BLaER1 treated with 17β-estradiol and CSF1 and Interleukin-3, amounts not matched to agents 10 nM and 100 nM (cell line): ENCODE data around the gene CD53.

ENCODE experiments used
- H3K27ac ChIP-seq, 11 experiments: shearing (Covaris generic); formaldehyde crosslinking; 2 replicates each; pipeline ENCODE4 v1.8.1; 2022
- H3K27me3 ChIP-seq, 11 experiments: shearing (Covaris generic); formaldehyde crosslinking; 2 replicates each; pipeline ENCODE4 v1.8.1; 2022
- H3K36me3 ChIP-seq, 11 experiments: shearing (Covaris generic); formaldehyde crosslinking; 2 replicates each; pipeline ENCODE4 v1.8.1; 2022
- H3K4me1 ChIP-seq, 10 experiments: shearing (Covaris generic); formaldehyde crosslinking; 2 replicates each; pipeline ENCODE4 v1.8.1; 2022
- H3K4me2 ChIP-seq, 11 experiments: shearing (Covaris generic); formaldehyde crosslinking; 2 replicates each; pipeline ENCODE4 v1.8.1; 2022
- H3K4me3 ChIP-seq, 10 experiments: shearing (Covaris generic); formaldehyde crosslinking; 2 replicates each; pipeline ENCODE4 v1.8.1; 2022
- H3K9ac ChIP-seq, 11 experiments: shearing (Covaris generic); formaldehyde crosslinking; 2 replicates each; pipeline ENCODE4 v1.8.1; 2022
- H3K9me3 ChIP-seq, 11 experiments: shearing (Covaris generic); formaldehyde crosslinking; replicated peaks in 1 of 11; 2 replicates each; pipeline ENCODE4 v1.8.1; 2022
- H4K20me1 ChIP-seq, 11 experiments: shearing (Covaris generic); formaldehyde crosslinking; 2 replicates each; pipeline ENCODE4 v1.8.1; 2022
- Cebpa-rat ChIP-seq, 11 experiments: shearing (Covaris generic); IDR thresholded peaks; 2 replicates each; pipeline ENCODE4 v1.8.1; 2022

The CD53 gene

DNA sequence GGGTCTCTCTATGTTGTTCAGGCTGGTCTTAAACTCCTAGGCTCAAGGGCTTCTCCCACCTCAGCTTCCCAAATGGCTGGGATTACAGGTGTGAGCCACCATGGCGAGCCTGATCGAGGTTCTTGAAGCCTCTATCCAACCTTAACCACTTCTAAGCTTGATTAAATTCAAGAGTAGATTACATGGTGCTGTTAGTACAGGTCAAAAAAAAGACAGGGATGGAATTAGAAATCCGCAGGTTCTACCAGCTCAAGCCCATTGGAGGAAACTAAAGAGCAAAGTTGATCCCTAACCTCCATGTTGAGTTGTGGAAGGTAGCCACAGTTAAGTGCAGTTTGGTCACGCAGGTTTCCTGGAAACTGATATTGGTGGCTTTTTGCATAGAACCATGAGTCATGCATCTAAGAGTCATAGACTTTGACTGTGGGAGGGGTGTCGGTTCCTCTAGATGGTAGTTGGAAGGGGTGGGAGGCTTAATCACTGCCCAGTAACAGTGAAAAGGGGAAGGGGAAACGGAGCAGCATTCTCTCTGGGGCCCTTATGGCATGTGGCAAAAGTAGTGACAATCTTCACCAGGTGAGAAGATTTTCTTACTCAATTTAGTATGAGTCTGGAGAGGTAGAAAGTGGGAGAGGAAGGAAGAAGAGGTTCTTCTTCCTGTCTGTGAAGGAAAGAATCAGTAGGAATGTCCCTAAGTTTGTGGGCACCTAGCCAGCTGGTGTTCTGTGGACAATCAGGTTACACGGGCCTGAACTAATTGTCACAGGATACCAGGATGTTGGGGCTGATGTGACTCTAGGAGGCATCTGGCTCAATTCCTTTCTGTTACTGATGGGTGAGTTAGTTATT lies 7.0 kb downstream of the CD53 start:
- no peak for TF ChIP-seq Cebpa-rat (IDR thresholded peaks at IDR 0.05)
- Histone ChIP-seq H3K4me2 (peak overlapping the region; percentile 37 to 99 (median 85)), H3K4me3 (peak overlapping the region in 6 of 10 experiments; percentile 3 to 53 (median 28); a peak in 7 of 20 replicates), H3K36me3 (peaks cover 22 to 99% (median 68%) of the 10 kb centered on the region in 11 experiments; a peak in 21 of 22 replicates), H4K20me1 (peaks cover 68 to 100% (median 98%) of the 10 kb centered on the region in 11 experiments), H3K9ac (peak overlapping the region in 5 of 11 experiments; percentile 4 to 60 (median 46); a peak in 6 of 22 replicates), H3K27me3 (no peaks in the 10 kb centered on the region), H3K27ac (peak overlapping the region in 9 of 11 experiments; percentile 12 to 78 (median 44); a peak in 13 of 22 replicates), H3K9me3 (peaks cover 0 to 61% (median 37%) of the 10 kb centered on the region in 11 experiments; a peak in 17 of 22 replicates), H3K4me1 (peaks cover 41 to 91% (median 55%) of the 10 kb centered on the region in 10 experiments)

- Histone ChIP-seq H3K4me1 (peaks cover 36 to 87% (median 49%) of the 10 kb centered on the region in 10 experiments), H3K4me3 (peak overlapping the region in 3 of 10 experiments; percentile 3 to 4 (median 3); a peak in 2 of 20 replicates), H3K9ac (peak overlapping the region in 3 of 11 experiments; percentile 16 to 51 (median 36); a peak in 3 of 22 replicates), H3K36me3 (peaks cover 22 to 99% (median 71%) of the 10 kb centered on the region in 11 experiments; a peak in 21 of 22 replicates), H3K4me2 (peak overlapping the region; percentile 3 to 99 (median 85); a peak in 18 of 22 replicates), H3K27ac (peak overlapping the region in 9 of 11 experiments; percentile 12 to 78 (median 40); a peak in 13 of 22 replicates), H3K27me3 (no peaks in the 10 kb centered on the region), H3K9me3 (peaks cover 0 to 70% (median 46%) of the 10 kb centered on the region in 11 experiments; a peak in 17 of 22 replicates), H4K20me1 (peaks cover 68 to 100% (median 100%) of the 10 kb centered on the region in 11 experiments)
- no peak for TF ChIP-seq Cebpa-rat (IDR thresholded peaks at IDR 0.05)
Measured at GRCh38 chr1:110880708-110881374, 7.9 kb downstream of the CD53 start.

DNA sequence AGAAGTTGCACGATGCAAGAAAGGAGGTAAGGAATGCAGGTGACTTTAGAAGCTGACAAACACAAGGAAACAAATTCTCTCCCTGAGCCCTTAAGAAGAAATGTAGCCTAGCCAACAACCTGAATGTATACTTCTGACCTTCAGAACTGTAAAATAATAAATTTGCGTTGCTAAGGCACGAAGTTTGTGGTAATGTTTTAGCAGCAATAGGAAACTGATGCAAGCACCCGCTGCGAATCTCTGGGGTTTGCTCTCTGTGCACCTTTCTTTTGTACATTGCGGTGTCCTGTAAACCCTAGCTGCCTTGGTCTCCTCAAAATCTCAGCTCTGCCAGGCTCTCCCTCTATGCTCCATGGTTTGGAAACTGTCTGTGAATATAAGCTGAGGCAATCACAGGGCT lies 15.1 kb downstream of the CD53 start:
- Histone ChIP-seq H4K20me1 (peaks cover 83 to 100% (median 100%) of the 10 kb centered on the region in 11 experiments), H3K4me2 (peak overlapping the region in 3 of 11 experiments; percentile 9 to 17 (median 14); a peak in 2 of 22 replicates)

DNA sequence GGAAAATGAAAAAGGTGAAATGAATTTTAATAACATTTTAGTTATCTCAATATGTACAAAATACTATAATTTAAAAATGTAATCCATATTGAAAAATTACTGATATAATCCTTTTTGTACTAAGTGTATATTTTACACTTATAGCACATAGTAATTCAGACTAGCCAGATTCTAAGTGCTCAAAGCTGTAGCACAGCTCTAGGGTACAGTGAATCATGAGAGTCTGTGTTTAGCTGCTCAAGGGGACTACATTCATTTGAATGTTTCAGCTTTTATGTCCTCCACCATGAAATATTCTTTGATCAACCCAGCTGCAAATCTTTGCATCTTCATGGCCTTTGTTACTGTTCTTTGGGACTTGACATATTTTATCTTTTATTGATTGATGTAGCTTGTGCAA lies 15.7 kb downstream of the CD53 start:
- Histone ChIP-seq H3K36me3 (peaks cover 46 to 100% (median 88%) of the 10 kb centered on the region in 11 experiments), H3K9ac (no peak overlapping the region), H3K4me1 (peaks cover 0 to 63% (median 21%) of the 10 kb centered on the region in 10 experiments; a peak in 17 of 20 replicates), H3K27ac (no peak overlapping the region), H3K4me3 (no peak overlapping the region), H3K9me3 (peaks cover 0 to 44% (median 22%) of the 10 kb centered on the region in 11 experiments; a peak in 17 of 22 replicates), H3K27me3 (no peaks in the 10 kb centered on the region), H4K20me1 (peaks cover 89 to 100% (median 100%) of the 10 kb centered on the region in 11 experiments), H3K4me2 (peak overlapping the region in 2 of 11 experiments; percentile 5 to 79; a peak in 1 of 22 replicates)
- no peak for TF ChIP-seq Cebpa-rat (IDR thresholded peaks at IDR 0.05)

More for the DNA sequence above, 15.1 kb downstream of the CD53 start:
- H3K4me3 ChIP-seq: no peak overlapping the region
- peaks cover 40 to 100% (median 86%) of the 10 kb centered on the region in 11 experiments for H3K36me3 ChIP-seq
- no peaks in the 10 kb centered on the region for H3K27me3 ChIP-seq
- peaks cover 0 to 47% (median 22%) of the 10 kb centered on the region in 11 experiments; a peak in 17 of 22 replicates for H3K9me3 ChIP-seq
- peaks cover 0 to 63% (median 18%) of the 10 kb centered on the region in 10 experiments; a peak in 13 of 20 replicates for H3K4me1 ChIP-seq
- no peak overlapping the region for H3K27ac ChIP-seq
- H3K9ac ChIP-seq: no peak overlapping the region
- TF ChIP-seq Cebpa-rat (IDR thresholded peaks at IDR 0.05): no peak

DNA sequence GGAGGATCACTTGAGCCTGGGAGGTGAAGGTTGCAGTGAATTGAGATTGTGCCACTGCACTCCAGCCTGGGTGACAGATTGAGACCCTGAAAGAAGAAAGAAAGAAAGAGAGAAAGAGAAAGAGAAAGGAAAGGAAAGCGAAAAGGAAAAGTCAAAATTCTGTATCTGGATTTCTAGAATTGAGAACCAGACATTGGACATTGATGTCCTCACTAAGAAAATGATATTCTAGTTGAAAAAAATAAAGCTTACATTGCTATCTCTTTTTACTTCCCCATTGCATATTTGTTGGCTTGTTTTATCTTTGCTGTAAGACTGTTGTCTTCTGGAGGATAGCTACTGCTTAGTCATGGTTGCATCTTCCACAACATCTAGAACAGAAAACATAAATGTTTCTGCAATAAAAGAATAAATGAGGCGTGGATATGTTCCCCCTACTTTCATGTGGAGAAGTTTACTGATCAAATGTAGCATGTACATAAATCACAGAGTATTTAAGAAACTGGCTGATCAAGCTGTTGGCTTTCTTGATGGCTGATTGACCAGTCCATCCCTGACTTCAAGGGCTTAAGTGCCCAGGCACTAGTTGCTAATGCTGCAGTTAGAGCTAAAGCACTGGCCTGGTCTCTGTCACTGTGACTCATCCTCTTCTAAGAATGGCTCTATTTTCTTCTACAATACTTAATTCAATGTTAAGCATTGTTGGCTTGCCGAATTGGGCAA lies 17.7 kb downstream of the CD53 start:
- Histone ChIP-seq H3K4me3 (no peak overlapping the region), H3K36me3 (peaks cover 66 to 100% (median 93%) of the 10 kb centered on the region in 11 experiments), H3K4me2 (peak overlapping the region in 7 of 11 experiments; percentile 1 to 80 (median 69); a peak in 11 of 22 replicates), H3K4me1 (peaks cover 17 to 65% (median 40%) of the 10 kb centered on the region in 10 experiments; a peak in 19 of 20 replicates), H3K27ac (peak overlapping the region in 3 of 11 experiments; percentile 41 to 45 (median 44); a peak in 5 of 22 replicates), H3K9me3 (peaks cover 0 to 26% (median 9%) of the 10 kb centered on the region in 11 experiments; a peak in 15 of 22 replicates), H3K27me3 (no peaks in the 10 kb centered on the region), H3K9ac (peak overlapping the region in 1 of 11 experiments; percentile 15; a peak in 1 of 22 replicates), H4K20me1 (peaks cover 99 to 100% (median 100%) of the 10 kb centered on the region in 11 experiments)
- no peak for TF ChIP-seq Cebpa-rat (IDR thresholded peaks at IDR 0.05)

GRCh38 chr1:110893908-110894490 lies 21.1 kb downstream of the CD53 start:
- no peaks in the 10 kb centered on the region; a peak in 2 of 22 replicates for H3K9me3 ChIP-seq
- peak overlapping the region in 7 of 11 experiments; percentile 4 to 46 (median 6); a peak in 8 of 22 replicates for H3K4me2 ChIP-seq
- peaks cover 22 to 48% (median 39%) of the 10 kb centered on the region in 10 experiments; a peak in 19 of 20 replicates for H3K4me1 ChIP-seq
- no peak overlapping the region for H3K4me3 ChIP-seq
- H3K9ac ChIP-seq: no peak overlapping the region
- peaks cover 82 to 100% (median 97%) of the 10 kb centered on the region in 11 experiments for H3K36me3 ChIP-seq
- H3K27ac ChIP-seq: no peak overlapping the region
- peaks cover 89 to 100% (median 100%) of the 10 kb centered on the region in 11 experiments for H4K20me1 ChIP-seq
- H3K27me3 ChIP-seq: no peaks in the 10 kb centered on the region
- TF ChIP-seq Cebpa-rat (IDR thresholded peaks at IDR 0.05): no peak

DNA sequence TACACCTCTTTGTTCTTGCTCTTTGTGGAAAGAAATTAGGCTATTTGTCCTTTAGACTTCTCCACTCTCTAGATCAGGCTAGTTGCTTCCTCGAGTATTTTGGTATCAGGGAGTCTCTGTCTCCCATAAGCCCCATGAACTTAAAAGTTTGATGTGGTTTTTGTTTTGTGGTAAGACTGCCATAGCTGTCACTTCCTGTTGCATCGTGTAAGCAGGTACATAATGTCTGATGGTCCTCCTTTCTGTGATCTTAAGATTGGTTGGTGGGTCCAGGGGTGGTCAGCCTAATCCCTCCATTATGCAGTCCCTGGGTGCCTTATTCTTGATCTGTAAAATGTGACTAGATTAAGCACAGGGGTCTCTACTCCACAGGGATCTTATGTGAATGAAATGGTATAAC lies 23.1 kb downstream of the CD53 start:
- Histone ChIP-seq H3K36me3 (peaks cover 97 to 100% (median 99%) of the 10 kb centered on the region in 11 experiments), H3K9ac (no peak overlapping the region), H3K4me2 (no peak overlapping the region), H3K27me3 (no peaks in the 10 kb centered on the region), H3K9me3 (no peaks in the 10 kb centered on the region; a peak in 1 of 22 replicates), H3K4me3 (no peak overlapping the region), H4K20me1 (peaks cover 72 to 100% (median 90%) of the 10 kb centered on the region in 11 experiments), H3K4me1 (peaks cover 21 to 31% (median 26%) of the 10 kb centered on the region in 10 experiments; a peak in 19 of 20 replicates), H3K27ac (no peak overlapping the region)
- no peak for TF ChIP-seq Cebpa-rat (IDR thresholded peaks at IDR 0.05)
